ENCODE data around the gene GNG5. TPM values are rescaled to one million over a fixed set of nuclear protein-coding genes. Genes with fewer than 3 reads are reported as not detected.

The GNG5 gene
- total and polyA plus RNA-seq, 12 donors, result 34.0 to 172 (median 73.1) TPM

DNA sequence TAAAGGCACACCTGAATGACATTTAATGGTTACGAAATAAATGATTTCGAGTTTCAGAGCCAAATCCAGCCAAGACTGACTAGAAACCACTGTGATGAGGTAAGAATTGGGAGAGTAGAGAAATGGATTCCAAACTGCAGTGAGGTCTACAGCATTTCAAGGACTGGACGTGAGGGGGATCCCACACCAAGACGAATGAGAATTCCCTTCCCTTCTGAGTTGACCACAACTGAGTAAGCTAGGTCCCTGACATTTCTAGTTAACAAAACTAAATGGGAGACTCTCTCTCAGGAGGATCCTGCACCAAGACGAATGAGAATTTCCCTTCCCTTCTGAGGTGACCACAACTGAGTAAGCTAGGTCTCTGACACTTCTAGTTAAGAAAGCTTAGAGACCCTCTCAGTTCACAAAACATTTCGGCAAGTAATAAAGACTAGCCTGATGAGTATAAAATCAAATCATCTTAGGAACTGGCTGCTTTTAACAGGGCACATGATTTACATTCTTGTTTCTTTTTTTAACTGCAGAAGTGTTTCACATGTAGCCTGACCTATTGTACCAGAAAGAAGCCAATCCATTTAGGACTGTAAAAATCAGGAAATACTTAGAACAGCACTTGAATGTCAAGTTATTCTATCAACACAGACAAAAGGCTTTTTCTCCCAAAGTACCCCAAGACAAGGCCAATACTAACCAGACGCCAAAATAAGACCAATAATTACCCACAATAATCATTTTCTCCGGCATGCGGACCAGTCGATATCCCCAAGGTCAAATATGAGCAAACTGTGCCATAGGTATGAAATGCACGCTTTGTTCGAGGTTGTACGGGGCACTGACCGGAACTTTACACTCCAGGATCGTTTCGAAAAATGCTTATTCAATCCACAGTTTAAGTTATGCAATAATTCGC lies 1.5 kb downstream of the GNG5 start:
- Histone ChIP-seq H3K4me1 (replicated peaks in 1 of 2) (peaks cover 13 to 44% of the 10 kb centered on the region in 2 donors), H3K27ac (peak overlapping the region; percentile 92 to 99 (median 94))

DNA sequence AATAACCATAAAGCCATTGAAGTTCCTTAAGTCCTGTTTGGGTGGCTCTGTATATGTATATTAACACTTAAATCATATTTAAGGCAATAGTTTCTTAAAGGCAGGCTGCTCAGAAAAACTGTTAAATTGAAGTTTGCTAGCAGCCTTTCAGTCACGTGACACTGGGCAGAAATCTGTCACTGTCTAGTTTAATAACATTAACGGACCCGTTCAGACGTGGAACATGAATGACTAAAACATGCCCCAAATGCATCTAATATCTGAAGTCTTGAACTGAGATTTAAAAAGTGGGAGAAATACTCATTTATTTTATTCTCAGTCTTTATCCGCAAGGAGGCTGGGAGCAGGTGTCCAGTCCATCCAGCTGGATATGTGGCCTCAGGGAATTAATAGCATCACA lies 3.5 kb downstream of the GNG5 start:
- intact Hi-C loops (cut with DNase I), result loop anchor here in 1 of 2 donors (10.0 kb wide), 1 partner anchor 72 kb away; the partner anchor contains the start of gene CTBS
- H3K27me3 ChIP-seq, result no peaks in the 10 kb centered on the region
- no peaks in the 10 kb centered on the region for H3K9me3 ChIP-seq (replicated peaks in 1 of 3)
- H3K27ac ChIP-seq, result no peak overlapping the region
- TF ChIP-seq, protein P1, sequence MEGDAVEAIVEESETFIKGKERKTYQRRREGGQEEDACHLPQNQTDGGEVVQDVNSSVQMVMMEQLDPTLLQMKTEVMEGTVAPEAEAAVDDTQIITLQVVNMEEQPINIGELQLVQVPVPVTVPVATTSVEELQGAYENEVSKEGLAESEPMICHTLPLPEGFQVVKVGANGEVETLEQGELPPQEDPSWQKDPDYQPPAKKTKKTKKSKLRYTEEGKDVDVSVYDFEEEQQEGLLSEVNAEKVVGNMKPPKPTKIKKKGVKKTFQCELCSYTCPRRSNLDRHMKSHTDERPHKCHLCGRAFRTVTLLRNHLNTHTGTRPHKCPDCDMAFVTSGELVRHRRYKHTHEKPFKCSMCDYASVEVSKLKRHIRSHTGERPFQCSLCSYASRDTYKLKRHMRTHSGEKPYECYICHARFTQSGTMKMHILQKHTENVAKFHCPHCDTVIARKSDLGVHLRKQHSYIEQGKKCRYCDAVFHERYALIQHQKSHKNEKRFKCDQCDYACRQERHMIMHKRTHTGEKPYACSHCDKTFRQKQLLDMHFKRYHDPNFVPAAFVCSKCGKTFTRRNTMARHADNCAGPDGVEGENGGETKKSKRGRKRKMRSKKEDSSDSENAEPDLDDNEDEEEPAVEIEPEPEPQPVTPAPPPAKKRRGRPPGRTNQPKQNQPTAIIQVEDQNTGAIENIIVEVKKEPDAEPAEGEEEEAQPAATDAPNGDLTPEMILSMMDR (IDR thresholded peaks at IDR 0.05), result no peak
- TF ChIP-seq POLR2A (IDR thresholded peaks at IDR 0.05), result no peak
- peaks cover 13 to 44% of the 10 kb centered on the region in 2 donors for H3K4me1 ChIP-seq (replicated peaks in 1 of 2)
- 46 to 66% (median 53%) methylated on average over 5 of the region's 5 CpGs for WGBS, 4 donors
- peaks cover 0 to 25% of the 10 kb centered on the region in 2 donors for H3K36me3 ChIP-seq (replicated peaks in 1 of 2)
- no peak overlapping the region for H3K4me3 ChIP-seq
- no peak for DNase-seq

More for the DNA sequence above, 1.5 kb downstream of the GNG5 start:
- Histone ChIP-seq H3K4me3 (peak overlapping the region in 3 of 4 donors; percentile 47 to 82 (median 59)), H3K27me3 (no peaks in the 10 kb centered on the region), H3K9me3 (replicated peaks in 1 of 3) (no peaks in the 10 kb centered on the region), H3K36me3 (replicated peaks in 1 of 2) (peaks cover 0 to 10% of the 10 kb centered on the region in 2 donors)
- peak in 2 of 7 donors; percentile 14 to 27 for DNase-seq
- WGBS, 4 donors, result 5 to 7% (median 6%) methylated on average over 17 of the region's 17 CpGs
- intact Hi-C loops (cut with DNase I), result loop anchor here in 1 of 2 donors (10.0 kb wide), 1 partner anchor 70 kb away; the partner anchor contains the start of gene CTBS
- TF ChIP-seq, protein P1 (IDR thresholded peaks at IDR 0.05), result no peak
- TF ChIP-seq POLR2A (IDR thresholded peaks at IDR 0.05), result no peak

DNA sequence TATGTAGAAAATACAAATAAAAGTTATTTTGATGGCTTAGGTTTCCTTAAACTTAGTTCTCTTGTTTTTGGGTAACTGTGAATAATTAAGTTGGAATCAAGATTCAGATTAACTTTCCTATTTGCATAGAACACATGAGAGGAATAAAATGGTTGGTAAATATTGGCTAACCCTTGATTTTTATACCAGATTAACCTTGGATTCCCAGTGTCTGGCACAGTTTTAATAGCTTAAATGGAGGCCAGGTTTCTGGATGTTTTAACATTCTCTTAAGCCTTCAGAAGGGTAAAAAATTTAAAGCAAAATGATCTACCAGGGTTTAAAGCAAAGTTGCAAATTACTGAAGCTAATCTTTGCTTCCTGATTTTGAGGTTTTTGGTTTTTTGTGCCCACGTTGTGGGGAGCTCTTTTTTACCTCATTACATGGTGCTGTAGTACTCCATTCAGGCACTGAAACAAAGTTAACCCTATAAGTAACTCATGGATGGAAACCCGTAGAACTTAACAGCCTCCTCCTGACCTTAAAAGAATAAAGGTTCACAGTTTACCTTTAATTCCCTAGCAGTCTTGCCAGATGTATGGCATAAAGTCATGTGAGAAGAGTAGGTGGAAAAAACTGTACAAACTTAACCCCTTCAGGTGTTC lies 8.6 kb downstream of the GNG5 start:
- Histone ChIP-seq H3K36me3 (replicated peaks in 1 of 2) (peaks cover 0 to 61% of the 10 kb centered on the region in 2 donors), H3K4me3 (no peak overlapping the region), H3K27me3 (no peaks in the 10 kb centered on the region), H3K9me3 (replicated peaks in 1 of 3) (no peaks in the 10 kb centered on the region), H3K4me1 (replicated peaks in 1 of 2) (peaks cover 0 to 26% of the 10 kb centered on the region in 2 donors), H3K27ac (no peak overlapping the region)
- no peak for DNase-seq
- TF ChIP-seq POLR2A (IDR thresholded peaks at IDR 0.05), result no peak
- TF ChIP-seq, protein P1 (IDR thresholded peaks at IDR 0.05), result no peak
- intact Hi-C loops (cut with DNase I), result no loop called here
- WGBS, 4 donors, result 46 to 52% (median 49%) methylated on average over 2 of the region's 2 CpGs

DNA sequence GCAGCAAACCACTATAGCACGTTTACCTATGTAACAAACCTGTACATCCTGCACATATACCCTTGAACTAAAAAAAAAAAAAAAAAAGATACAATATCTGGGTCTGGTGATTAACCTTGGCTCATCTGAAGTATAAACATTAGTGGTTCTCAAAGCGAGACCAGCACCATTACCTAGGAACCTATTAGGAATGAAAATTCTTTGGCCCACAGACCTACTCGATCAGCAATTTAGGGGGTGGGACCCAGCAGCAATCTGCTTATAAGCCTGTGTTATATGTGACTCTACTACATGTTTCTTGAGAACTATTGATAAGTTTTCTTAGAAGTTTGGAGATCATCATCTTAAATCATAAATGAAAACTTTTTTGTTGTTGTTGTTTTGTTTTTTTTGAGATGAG lies 9.9 kb downstream of the GNG5 start:
- H3K36me3 ChIP-seq (replicated peaks in 1 of 2), result peaks cover 0 to 65% of the 10 kb centered on the region in 2 donors

More for the DNA sequence above, 9.9 kb downstream of the GNG5 start:
- TF ChIP-seq, protein P1 (IDR thresholded peaks at IDR 0.05), result no peak
- no peak for TF ChIP-seq POLR2A (IDR thresholded peaks at IDR 0.05)
- no peak for DNase-seq
- intact Hi-C loops (cut with DNase I), result no loop called here
- H3K27me3 ChIP-seq, result no peaks in the 10 kb centered on the region
- H3K27ac ChIP-seq, result no peak overlapping the region
- no peak overlapping the region for H3K4me3 ChIP-seq
- whole genome bisulfite sequencing, 4 donors, result 78 to 91% (median 85%) methylated on average over 3 of the region's 3 CpGs
- no peaks in the 10 kb centered on the region for H3K9me3 ChIP-seq (replicated peaks in 1 of 3)
- peaks cover 0 to 15% of the 10 kb centered on the region in 2 donors for H3K4me1 ChIP-seq (replicated peaks in 1 of 2)

Data from adrenal gland (tissue), 12 donors.